Measurements from ENCODE around the gene C18orf32. TPM values are rescaled to one million over a fixed set of nuclear protein-coding genes. Genes with fewer than 3 reads are reported as not detected.
"Not testable (repeated sequence)": the region's sequence is repeated elsewhere in the genome, so short reads cannot be mapped to it uniquely, and the experiment has no call there.

C18orf32 gene
- total RNA-seq, 1 experiment from 2014 or later, result 24.9 TPM

GRCh38 chr18:49483198-49483597, 3.8 kb downstream of the C18orf32 start:
- Histone ChIP-seq H3K9me3 (ENCODE audit: low read length) (no peaks in the 10 kb centered on the region), H3K27me3 (ENCODE audit: low read length) (no peaks in the 10 kb centered on the region), H3K79me2 (ENCODE audit: low read length) (peaks cover 32% of the 10 kb centered on the region), H3K4me3 (ENCODE audit: low read length) (no peak overlapping the region), H3K27ac (ENCODE audit: low read length) (no peak overlapping the region), H2AFZ (ENCODE audit: low read length) (no peak overlapping the region), H3K36me3 (ENCODE audit: insufficient read depth, low read length) (peaks cover 35% of the 10 kb centered on the region), H3K4me1 (ENCODE audit: low read length) (peaks cover 19% of the 10 kb centered on the region), H3K9me2 (replicated peaks; ENCODE audit: insufficient read depth, low read length) (no peaks in the 10 kb centered on the region), H3K9ac (ENCODE audit: low read length) (no peak overlapping the region), H3K4me2 (ENCODE audit: low read depth, low read length, poor library complexity, severe bottlenecking) (no peak overlapping the region), H4K20me1 (ENCODE audit: insufficient read depth, low read depth, low read length) (0 out of 2 replicates have a peak, but pooled peaks cover 5% of the 10 kb centered on the region)
- no peak for DNase-seq

- Histone ChIP-seq H3K36me3 (ENCODE audit: insufficient read depth, low read length) (peaks cover 34% of the 10 kb centered on the region), H3K4me3 (ENCODE audit: low read length) (no peak overlapping the region), H3K9ac (ENCODE audit: low read length) (no peak overlapping the region), H3K9me3 (ENCODE audit: low read length) (no peaks in the 10 kb centered on the region), H3K79me2 (ENCODE audit: low read length) (peaks cover 32% of the 10 kb centered on the region), H3K27me3 (ENCODE audit: low read length) (no peaks in the 10 kb centered on the region), H4K20me1 (ENCODE audit: insufficient read depth, low read depth, low read length) (0 out of 2 replicates have a peak, but pooled peaks cover 5% of the 10 kb centered on the region), H3K9me2 (replicated peaks; ENCODE audit: insufficient read depth, low read length) (no peaks in the 10 kb centered on the region), H3K4me2 (ENCODE audit: low read depth, low read length, poor library complexity, severe bottlenecking) (no peak overlapping the region), H3K4me1 (ENCODE audit: low read length) (peaks cover 9% of the 10 kb centered on the region), H2AFZ (ENCODE audit: low read length) (no peak overlapping the region), H3K27ac (ENCODE audit: low read length) (no peak overlapping the region)
- no peak for DNase-seq
Observed at GRCh38 chr18:49481907-49482306, 5.1 kb downstream of the C18orf32 start.

- peaks cover 8% of the 10 kb centered on the region for H3K4me1 ChIP-seq (ENCODE audit: low read length)
- no peaks in the 10 kb centered on the region for H3K27me3 ChIP-seq (ENCODE audit: low read length)
- H3K4me3 ChIP-seq (ENCODE audit: low read length), result no peak overlapping the region
Observed at GRCh38 chr18:49481317-49481716, 5.7 kb downstream of the C18orf32 start.

GRCh38 chr18:49479381-49480137, 7.5 kb downstream of the C18orf32 start:
- H3K79me2 ChIP-seq (ENCODE audit: low read length), result peaks cover 11% of the 10 kb centered on the region
- no peaks in the 10 kb centered on the region for H4K20me1 ChIP-seq (ENCODE audit: insufficient read depth, low read depth, low read length)
- H3K4me3 ChIP-seq (ENCODE audit: low read length), result no peak overlapping the region
- H3K9ac ChIP-seq (ENCODE audit: low read length), result no peak overlapping the region
- no peaks in the 10 kb centered on the region for H3K4me1 ChIP-seq (ENCODE audit: low read length)
- H3K9me2 ChIP-seq (replicated peaks; ENCODE audit: insufficient read depth, low read length), result no peaks in the 10 kb centered on the region
- no peak for DNase-seq
- H2AFZ ChIP-seq (ENCODE audit: low read length), result no peak overlapping the region
- no peaks in the 10 kb centered on the region for H3K27me3 ChIP-seq (ENCODE audit: low read length)
- peaks cover 34% of the 10 kb centered on the region for H3K36me3 ChIP-seq (ENCODE audit: insufficient read depth, low read length)
- no peaks in the 10 kb centered on the region for H3K9me3 ChIP-seq (ENCODE audit: low read length)
- no peak overlapping the region for H3K4me2 ChIP-seq (ENCODE audit: low read depth, low read length, poor library complexity, severe bottlenecking)
- no peak overlapping the region for H3K27ac ChIP-seq (ENCODE audit: low read length)

More at GRCh38 chr18:49481317-49481716, 5.7 kb downstream of the C18orf32 start:
- H3K9ac ChIP-seq (ENCODE audit: low read length), result no peak overlapping the region
- no peak overlapping the region for H2AFZ ChIP-seq (ENCODE audit: low read length)
- no peaks in the 10 kb centered on the region for H3K9me2 ChIP-seq (replicated peaks; ENCODE audit: insufficient read depth, low read length)
- H3K36me3 ChIP-seq (ENCODE audit: insufficient read depth, low read length), result peaks cover 34% of the 10 kb centered on the region
- no peaks in the 10 kb centered on the region for H3K9me3 ChIP-seq (ENCODE audit: low read length)
- peaks cover 28% of the 10 kb centered on the region for H3K79me2 ChIP-seq (ENCODE audit: low read length)
- no peak overlapping the region for H3K27ac ChIP-seq (ENCODE audit: low read length)
- no peak for DNase-seq
- H4K20me1 ChIP-seq (ENCODE audit: insufficient read depth, low read depth, low read length), result 0 out of 2 replicates have a peak, but pooled peaks cover 5% of the 10 kb centered on the region
- H3K4me2 ChIP-seq (ENCODE audit: low read depth, low read length, poor library complexity, severe bottlenecking), result no peak overlapping the region

- Histone ChIP-seq H3K27ac (ENCODE audit: low read length) (no peak overlapping the region), H3K9ac (ENCODE audit: low read length) (no peak overlapping the region), H3K4me2 (ENCODE audit: low read depth, low read length, poor library complexity, severe bottlenecking) (no peak overlapping the region), H3K79me2 (ENCODE audit: low read length) (no peaks in the 10 kb centered on the region), H3K9me3 (ENCODE audit: low read length) (no peaks in the 10 kb centered on the region), H3K4me1 (ENCODE audit: low read length) (no peaks in the 10 kb centered on the region), H2AFZ (ENCODE audit: low read length) (no peak overlapping the region), H3K4me3 (ENCODE audit: low read length) (no peak overlapping the region), H4K20me1 (ENCODE audit: insufficient read depth, low read depth, low read length) (no peaks in the 10 kb centered on the region), H3K36me3 (ENCODE audit: insufficient read depth, low read length) (peaks cover 19% of the 10 kb centered on the region), H3K9me2 (replicated peaks; ENCODE audit: insufficient read depth, low read length) (no peaks in the 10 kb centered on the region), H3K27me3 (ENCODE audit: low read length) (no peaks in the 10 kb centered on the region)
- no peak for DNase-seq
Observed at GRCh38 chr18:49476664-49477411, 10.2 kb downstream of the C18orf32 start.

GRCh38 chr18:49474935-49475334, 12.1 kb downstream of the C18orf32 start:
- H2AFZ ChIP-seq (ENCODE audit: low read length); H3K9me3 ChIP-seq (ENCODE audit: low read length); H4K20me1 ChIP-seq (ENCODE audit: insufficient read depth, low read depth, low read length); H3K9ac ChIP-seq (ENCODE audit: low read length); H3K27ac ChIP-seq (ENCODE audit: low read length); DNase-seq; H3K4me3 ChIP-seq (ENCODE audit: low read length); H3K79me2 ChIP-seq (ENCODE audit: low read length); H3K9me2 ChIP-seq (replicated peaks; ENCODE audit: insufficient read depth, low read length); H3K4me1 ChIP-seq (ENCODE audit: low read length); H3K36me3 ChIP-seq (ENCODE audit: insufficient read depth, low read length); H3K27me3 ChIP-seq (ENCODE audit: low read length); H3K4me2 ChIP-seq (ENCODE audit: low read depth, low read length, poor library complexity, severe bottlenecking): not testable (repeated sequence)

GRCh38 chr18:49473721-49474120, 13.3 kb downstream of the C18orf32 start:
- no peak overlapping the region for H2AFZ ChIP-seq (ENCODE audit: low read length)
- no peaks in the 10 kb centered on the region for H3K79me2 ChIP-seq (ENCODE audit: low read length)
- H3K27ac ChIP-seq (ENCODE audit: low read length), result no peak overlapping the region
- no peaks in the 10 kb centered on the region for H3K9me3 ChIP-seq (ENCODE audit: low read length)
- DNase-seq, result no peak
- no peaks in the 10 kb centered on the region for H4K20me1 ChIP-seq (ENCODE audit: insufficient read depth, low read depth, low read length)
- H3K4me3 ChIP-seq (ENCODE audit: low read length), result no peak overlapping the region
- no peaks in the 10 kb centered on the region for H3K4me1 ChIP-seq (ENCODE audit: low read length)
- H3K27me3 ChIP-seq (ENCODE audit: low read length), result no peaks in the 10 kb centered on the region
- no peak overlapping the region for H3K4me2 ChIP-seq (ENCODE audit: low read depth, low read length, poor library complexity, severe bottlenecking)
- no peak overlapping the region for H3K9ac ChIP-seq (ENCODE audit: low read length)
- no peaks in the 10 kb centered on the region for H3K36me3 ChIP-seq (ENCODE audit: insufficient read depth, low read length)
- H3K9me2 ChIP-seq (replicated peaks; ENCODE audit: insufficient read depth, low read length), result no peaks in the 10 kb centered on the region

GRCh38 chr18:49472459-49472858, 14.6 kb downstream of the C18orf32 start:
- Histone ChIP-seq H3K9me3 (ENCODE audit: low read length) (no peaks in the 10 kb centered on the region), H3K36me3 (ENCODE audit: insufficient read depth, low read length) (no peaks in the 10 kb centered on the region), H3K4me2 (ENCODE audit: low read depth, low read length, poor library complexity, severe bottlenecking) (no peak overlapping the region), H3K9ac (ENCODE audit: low read length) (no peak overlapping the region), H3K27ac (ENCODE audit: low read length) (no peak overlapping the region), H3K9me2 (replicated peaks; ENCODE audit: insufficient read depth, low read length) (no peaks in the 10 kb centered on the region), H3K4me1 (ENCODE audit: low read length) (no peaks in the 10 kb centered on the region), H4K20me1 (ENCODE audit: insufficient read depth, low read depth, low read length) (no peaks in the 10 kb centered on the region), H3K4me3 (ENCODE audit: low read length) (no peak overlapping the region), H3K27me3 (ENCODE audit: low read length) (no peaks in the 10 kb centered on the region), H3K79me2 (ENCODE audit: low read length) (no peaks in the 10 kb centered on the region), H2AFZ (ENCODE audit: low read length) (no peak overlapping the region)
- DNase-seq, result no peak

All from Karpas-422 (cell line).